H9 (cell line): ENCODE data around the gene DLG1. TPM values are rescaled to one million over a fixed set of nuclear protein-coding genes. Genes with fewer than 3 reads are reported as not detected.

Source experiments
- DNase-seq: peaks from one replicate; pipeline ENCODE4 v3.0.0-alpha.2; 2017
- H2AFZ ChIP-seq: one replicate; pipeline ENCODE4 v1.6.1; 2013; ENCODE audit warnings: mild to moderate bottlenecking, low read length, control low read depth, moderate library complexity
- H2AK5ac ChIP-seq: 2 replicates; pipeline ENCODE4 v1.6.1; 2013; ENCODE audit warnings: low read length, control low read depth, mixed read lengths; ENCODE audit not compliant: insufficient read length
- H2BK120ac ChIP-seq: one replicate; pipeline ENCODE4 v1.6.1; 2013; ENCODE audit warnings: low read depth, mild to moderate bottlenecking, low read length, control low read depth, inconsistent platforms; ENCODE audit not compliant: poor library complexity, severe bottlenecking
- H2BK12ac ChIP-seq: 2 replicates; pipeline ENCODE4 v1.6.1; 2013; ENCODE audit warnings: low read length, control low read depth, mixed read lengths, low read depth; ENCODE audit not compliant: insufficient read length
- H2BK15ac ChIP-seq: 2 replicates; pipeline ENCODE4 v1.6.1; 2013; ENCODE audit warnings: low read depth, low read length, control low read depth
- H2BK20ac ChIP-seq: one replicate; pipeline ENCODE4 v1.6.1; 2013; ENCODE audit warnings: low read depth, mild to moderate bottlenecking, low read length, control low read depth, inconsistent platforms; ENCODE audit not compliant: poor library complexity, severe bottlenecking
- H2BK5ac ChIP-seq: 2 replicates; pipeline ENCODE4 v1.6.1; 2013; ENCODE audit warnings: low read length, control low read depth, mixed read lengths; ENCODE audit not compliant: insufficient read length
- H3K14ac ChIP-seq: 2 replicates; pipeline ENCODE4 v1.6.1; 2013; ENCODE audit warnings: low read length, control low read depth; ENCODE audit not compliant: insufficient read depth
- H3K18ac ChIP-seq: 2 replicates; pipeline ENCODE4 v1.6.1; 2013; ENCODE audit warnings: low read depth, mild to moderate bottlenecking, mixed read lengths, low read length, control low read depth; ENCODE audit not compliant: insufficient read length
- H3K23ac ChIP-seq: 2 replicates; pipeline ENCODE4 v1.6.1; 2013; ENCODE audit warnings: low read length, control low read depth, mixed read lengths, low read depth; ENCODE audit not compliant: insufficient read length
- H3K23me2 ChIP-seq: 2 replicates; pipeline ENCODE4 v1.6.1; 2013; ENCODE audit warnings: low read depth, mild to moderate bottlenecking, mixed read lengths, low read length, control low read depth; ENCODE audit not compliant: insufficient read length, poor library complexity, severe bottlenecking
- H3K27ac ChIP-seq: 2 replicates; pipeline ENCODE4 v1.5.1; 2013; ENCODE audit warnings: low read length, control low read depth, mixed read lengths, low read depth; ENCODE audit not compliant: insufficient read length
- H3K27me3 ChIP-seq: 2 replicates; pipeline ENCODE4 v1.6.1; 2013; ENCODE audit warnings: low read length, control low read depth, inconsistent platforms; ENCODE audit not compliant: insufficient read depth
- H3K4ac ChIP-seq: 2 replicates; pipeline ENCODE4 v1.6.1; 2013; ENCODE audit warnings: low read depth, mild to moderate bottlenecking, control low read depth, inconsistent platforms, low read length, moderate library complexity
- H3K4me1 ChIP-seq: 2 replicates; pipeline ENCODE4 v1.6.1; 2013; ENCODE audit warnings: low read length, control low read depth, inconsistent platforms; ENCODE audit not compliant: insufficient read depth
- H3K4me2 ChIP-seq: 2 replicates; pipeline ENCODE4 v1.6.1; 2013; ENCODE audit warnings: low read length, control low read depth, mixed read lengths; ENCODE audit not compliant: insufficient read length, insufficient read depth
- H3K56ac ChIP-seq: 2 replicates; pipeline ENCODE4 v1.6.1; 2013; ENCODE audit warnings: low read depth, mild to moderate bottlenecking, mixed read lengths, low read length, control low read depth; ENCODE audit not compliant: insufficient read length
- H3K79me1 ChIP-seq: 2 replicates; pipeline ENCODE4 v1.6.1; 2013; ENCODE audit warnings: low read depth, mild to moderate bottlenecking, moderate library complexity, low read length, control low read depth, inconsistent platforms; ENCODE audit not compliant: insufficient read depth, poor library complexity, severe bottlenecking
- H3K79me2 ChIP-seq: 2 replicates; pipeline ENCODE4 v1.6.1; 2013; ENCODE audit warnings: low read length, control low read depth, inconsistent platforms; ENCODE audit not compliant: insufficient read depth
- H3K9ac ChIP-seq: 2 replicates; pipeline ENCODE4 v1.6.1; 2013; ENCODE audit warnings: low read length, control low read depth, mixed read lengths; ENCODE audit not compliant: insufficient read length; ENCODE audit errors: extremely low read depth
- H3K9me3 ChIP-seq: one replicate; pipeline ENCODE4 v1.6.1; 2013; ENCODE audit warnings: low read depth, low read length, inconsistent platforms; ENCODE audit not compliant: control insufficient read depth
- H3T11ph ChIP-seq: one replicate; pipeline ENCODE4 v1.6.1; 2013; ENCODE audit warnings: mild to moderate bottlenecking, low read length, control low read depth, inconsistent platforms
- H4K20me1 ChIP-seq: one replicate; pipeline ENCODE4 v1.6.1; 2013; ENCODE audit not compliant: control insufficient read depth, insufficient read length, insufficient read depth
- H4K5ac ChIP-seq: 2 replicates; pipeline ENCODE4 v1.6.1; 2013; ENCODE audit warnings: low read depth, mild to moderate bottlenecking, mixed read lengths, low read length, control low read depth; ENCODE audit not compliant: insufficient read length
- H4K8ac ChIP-seq: replicated peaks from 2 replicates; pipeline ENCODE4 v1.6.1; 2013; ENCODE audit warnings: low read length, control low read depth, mixed read lengths, low read depth; ENCODE audit not compliant: insufficient read length
- H4K91ac ChIP-seq: 2 replicates; pipeline ENCODE4 v1.6.1; 2013; ENCODE audit warnings: low read depth, mild to moderate bottlenecking, moderate library complexity, mixed read lengths, low read length, control low read depth; ENCODE audit not compliant: insufficient read length
- H3K27ac Mint-ChIP-seq, 3 experiments: 2 replicates in 2 of 3; 3 replicates in 1 of 3; pipeline ENCODE4 v1.8.0; 2020 to 2021; ENCODE audit warnings: mixed read lengths in 3 of 3, mild to moderate bottlenecking in 1 of 3, moderate library complexity in 1 of 3
- H3K27me3 Mint-ChIP-seq: 2 replicates; pipeline ENCODE4 v1.8.0; 2021; ENCODE audit warnings: low read depth, mild to moderate bottlenecking, moderate library complexity, mixed read lengths
- H3K36me3 Mint-ChIP-seq, 3 experiments: 2 replicates in 2 of 3; 3 replicates in 1 of 3; pipeline ENCODE4 v1.8.0; 2020 to 2021; ENCODE audit warnings: low read depth in 3 of 3, mixed read lengths in 3 of 3; ENCODE audit not compliant: insufficient read depth in 1 of 3
- H3K4me1 Mint-ChIP-seq, 2 experiments: 2 replicates each; pipeline ENCODE4 v1.8.0; 2020; ENCODE audit warnings: mixed read lengths in 2 of 2
- H3K4me3 Mint-ChIP-seq, 2 experiments: 2 replicates in 1 of 2; 3 replicates in 1 of 2; pipeline ENCODE4 v1.8.0; 2020 to 2021; ENCODE audit warnings: mild to moderate bottlenecking in 2 of 2, mixed read lengths in 2 of 2, moderate library complexity in 1 of 2
- H3K9me3 Mint-ChIP-seq, 2 experiments: 2 replicates in 1 of 2; 3 replicates in 1 of 2; pipeline ENCODE4 v1.8.0; 2020; ENCODE audit warnings: mild to moderate bottlenecking in 2 of 2, mixed read lengths in 2 of 2, moderate library complexity in 1 of 2
- WGBS: extraction: QIAGEN DNeasy Blood & Tissue Kit; methylation state at CpG from one replicate; pipeline ENCODE4 v1.1.7; 2013; ENCODE audit warnings: missing lambda C conversion rate, low lambda C conversion rate, mixed read lengths; ENCODE audit not compliant: insufficient read length; ENCODE audit errors: extremely low coverage; 5-methylcytosine and 5-hydroxymethylcytosine counted together
- total RNA-seq: library from RNA; stranded (reverse); gene quantifications from 2 replicates; pipeline ENCODE4 v1.2.1, GENCODE V29; 2021
- TF ChIP-seq, protein P1 (sequence below): fragments of 200-600 bp; sonication (generic); conservative IDR thresholded peaks from 3 replicates; pipeline ENCODE4 v1.8.0; 2021; ENCODE audit warnings: antibody characterized with exemption, mild to moderate bottlenecking

Gene DLG1
- total RNA-seq, 1 experiment from 2014 or later: 84.1 TPM

DNA sequence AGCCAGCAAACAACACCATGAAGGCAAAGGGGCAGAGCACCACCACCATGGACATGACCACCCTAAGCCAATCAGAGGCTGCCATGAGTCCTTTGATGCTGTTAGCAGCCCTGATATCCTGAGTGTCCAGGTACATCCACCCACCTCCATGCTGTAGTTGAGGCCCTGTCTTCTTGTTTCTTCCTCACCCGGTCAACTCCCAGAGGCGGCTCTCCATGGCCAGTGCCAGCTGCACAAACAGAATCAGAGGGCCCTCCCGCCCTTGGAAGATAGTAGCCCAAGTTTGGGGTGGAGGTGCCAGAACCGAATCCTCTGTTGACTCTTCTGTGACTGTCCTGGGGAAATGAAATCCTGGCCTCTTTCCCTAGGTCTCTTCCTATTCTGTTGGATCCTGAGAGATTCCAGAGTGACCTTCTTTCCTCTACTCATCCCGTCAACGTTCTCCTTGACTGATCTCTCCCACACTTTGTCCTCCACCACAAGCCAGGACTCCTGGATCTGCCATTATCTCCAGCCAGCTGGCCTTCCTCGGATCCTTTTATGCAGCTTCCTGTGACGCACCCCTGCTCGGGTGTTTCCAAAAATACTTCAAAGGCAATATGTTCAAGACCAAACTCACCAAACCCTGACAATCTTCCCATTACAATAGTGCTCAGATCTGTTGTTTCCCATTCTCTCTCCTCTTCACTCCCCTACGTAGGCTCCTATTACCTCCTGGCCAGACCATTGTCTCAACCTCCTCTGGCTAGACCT is 45.4 kb upstream of the DLG1 start:
- no peak overlapping the region for H3K27ac Mint-ChIP-seq
- Histone ChIP-seq H2BK5ac (no peak overlapping the region), H3K23me2 (no peaks in the 10 kb centered on the region), H4K20me1 (peaks cover 2% of the 10 kb centered on the region), H3K9ac (no peak overlapping the region), H4K5ac (no peak overlapping the region), H3K4me1 (no peaks in the 10 kb centered on the region), H3T11ph (no peak overlapping the region), H3K4me2 (no peak overlapping the region), H3K27ac (no peak overlapping the region), H2BK20ac (no peak overlapping the region), H3K56ac (no peak overlapping the region), H3K18ac (no peak overlapping the region), H3K23ac (no peak overlapping the region), H3K9me3 (no peaks in the 10 kb centered on the region), H2AFZ (no peak overlapping the region), H3K14ac (no peak overlapping the region; the same call in 1 of the 2 replicates), H3K79me2 (no peaks in the 10 kb centered on the region), H4K91ac (no peak overlapping the region), H3K27me3 (no peaks in the 10 kb centered on the region), H2AK5ac (no peak overlapping the region), H4K8ac (no peak overlapping the region), H3K79me1 (no peaks in the 10 kb centered on the region), H3K4ac (no peak overlapping the region), H2BK120ac (no peak overlapping the region), H2BK15ac (no peak overlapping the region), H2BK12ac (no peak overlapping the region)
- TF ChIP-seq, protein P1, sequence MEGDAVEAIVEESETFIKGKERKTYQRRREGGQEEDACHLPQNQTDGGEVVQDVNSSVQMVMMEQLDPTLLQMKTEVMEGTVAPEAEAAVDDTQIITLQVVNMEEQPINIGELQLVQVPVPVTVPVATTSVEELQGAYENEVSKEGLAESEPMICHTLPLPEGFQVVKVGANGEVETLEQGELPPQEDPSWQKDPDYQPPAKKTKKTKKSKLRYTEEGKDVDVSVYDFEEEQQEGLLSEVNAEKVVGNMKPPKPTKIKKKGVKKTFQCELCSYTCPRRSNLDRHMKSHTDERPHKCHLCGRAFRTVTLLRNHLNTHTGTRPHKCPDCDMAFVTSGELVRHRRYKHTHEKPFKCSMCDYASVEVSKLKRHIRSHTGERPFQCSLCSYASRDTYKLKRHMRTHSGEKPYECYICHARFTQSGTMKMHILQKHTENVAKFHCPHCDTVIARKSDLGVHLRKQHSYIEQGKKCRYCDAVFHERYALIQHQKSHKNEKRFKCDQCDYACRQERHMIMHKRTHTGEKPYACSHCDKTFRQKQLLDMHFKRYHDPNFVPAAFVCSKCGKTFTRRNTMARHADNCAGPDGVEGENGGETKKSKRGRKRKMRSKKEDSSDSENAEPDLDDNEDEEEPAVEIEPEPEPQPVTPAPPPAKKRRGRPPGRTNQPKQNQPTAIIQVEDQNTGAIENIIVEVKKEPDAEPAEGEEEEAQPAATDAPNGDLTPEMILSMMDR: no peak
- no peaks in the 10 kb centered on the region for H3K36me3 Mint-ChIP-seq
- no CpG with 5 or more reads among the region's 10 CpGs for WGBS
- DNase-seq: no peak
- peaks cover 11 to 13% of the 10 kb centered on the region in 2 experiments for H3K4me1 Mint-ChIP-seq
- H3K9me3 Mint-ChIP-seq: no peaks in the 10 kb centered on the region
- H3K4me3 Mint-ChIP-seq: no peak overlapping the region
- H3K27me3 Mint-ChIP-seq: no peaks in the 10 kb centered on the region; the same call in 1 of the 2 replicates
